NCI-H1092 treated with DMSO at 0.1 percent for 48 hours (cell line): ENCODE data around the gene EEF2.

Experiments used
- DNase-seq: peaks from one replicate; lab custom pipeline; 2025; lab: John Stamatoyannopoulos, UW

The EEF2 gene

DNA sequence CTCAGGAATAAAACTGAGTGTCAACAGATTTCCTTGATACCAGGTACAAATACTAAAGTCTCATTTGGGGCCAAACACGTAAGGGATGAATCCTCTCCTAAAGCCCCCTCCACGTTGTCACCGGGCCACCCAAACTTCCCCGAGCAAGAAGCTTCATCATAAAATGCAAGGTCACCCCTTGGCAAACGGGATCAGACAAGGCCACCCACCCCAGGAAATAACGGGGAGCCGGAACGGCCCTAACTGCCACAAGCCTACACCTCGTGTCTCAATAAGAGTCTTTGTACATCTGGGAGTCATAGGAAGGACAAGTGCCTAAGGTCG is 717 bp downstream of the EEF2 start:
- no peak for DNase-seq

DNA sequence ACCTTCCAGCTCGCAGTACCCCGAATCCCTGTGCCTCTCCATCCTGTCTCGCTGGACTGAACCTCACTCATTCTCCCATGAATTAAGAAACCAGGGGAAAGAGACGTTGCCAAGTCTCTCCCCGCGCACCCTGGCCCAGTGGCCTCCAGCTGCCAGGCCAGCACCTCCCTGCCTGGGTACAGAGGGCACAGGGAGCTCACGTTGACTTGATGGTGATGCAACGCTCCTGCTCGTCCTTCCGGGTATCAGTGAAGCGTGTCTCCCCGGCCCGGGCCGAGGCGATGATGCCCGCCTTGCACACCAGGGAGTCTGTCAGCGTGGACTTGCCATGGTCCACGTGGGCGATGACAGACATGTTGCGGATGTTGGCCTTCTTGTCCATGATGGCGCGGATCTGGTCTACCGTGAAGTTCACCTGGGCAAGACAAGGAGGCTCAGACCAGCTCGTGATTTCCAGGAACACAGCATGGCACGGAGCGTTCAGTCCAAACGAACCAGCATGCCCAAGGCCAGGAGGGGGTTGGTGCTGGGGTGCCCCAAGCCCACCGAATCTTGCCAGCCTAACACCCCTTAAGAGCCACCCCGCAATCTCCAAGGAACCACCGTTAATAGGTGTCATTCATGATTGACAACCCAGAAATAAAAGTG is 1.2 kb downstream of the EEF2 start:
- no peak for DNase-seq

DNA sequence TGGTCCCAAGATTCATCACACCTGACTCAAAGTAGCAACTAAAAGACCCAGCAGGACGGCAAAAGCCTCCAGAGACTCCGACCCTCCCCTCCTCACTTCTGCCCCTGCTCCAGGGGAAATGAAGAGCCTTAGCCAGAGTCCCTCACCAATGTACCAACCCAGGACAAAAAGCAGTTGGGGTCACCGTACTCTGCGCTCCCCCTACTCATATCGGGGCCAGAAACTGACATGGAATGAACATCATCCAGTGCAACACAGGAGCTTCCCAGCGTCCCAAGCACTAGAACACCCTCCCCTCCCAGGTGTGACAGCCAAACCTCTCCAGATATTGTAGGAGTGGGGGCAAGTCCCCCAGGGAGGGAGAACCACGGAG is 1.7 kb downstream of the EEF2 start:
- no peak for DNase-seq

DNA sequence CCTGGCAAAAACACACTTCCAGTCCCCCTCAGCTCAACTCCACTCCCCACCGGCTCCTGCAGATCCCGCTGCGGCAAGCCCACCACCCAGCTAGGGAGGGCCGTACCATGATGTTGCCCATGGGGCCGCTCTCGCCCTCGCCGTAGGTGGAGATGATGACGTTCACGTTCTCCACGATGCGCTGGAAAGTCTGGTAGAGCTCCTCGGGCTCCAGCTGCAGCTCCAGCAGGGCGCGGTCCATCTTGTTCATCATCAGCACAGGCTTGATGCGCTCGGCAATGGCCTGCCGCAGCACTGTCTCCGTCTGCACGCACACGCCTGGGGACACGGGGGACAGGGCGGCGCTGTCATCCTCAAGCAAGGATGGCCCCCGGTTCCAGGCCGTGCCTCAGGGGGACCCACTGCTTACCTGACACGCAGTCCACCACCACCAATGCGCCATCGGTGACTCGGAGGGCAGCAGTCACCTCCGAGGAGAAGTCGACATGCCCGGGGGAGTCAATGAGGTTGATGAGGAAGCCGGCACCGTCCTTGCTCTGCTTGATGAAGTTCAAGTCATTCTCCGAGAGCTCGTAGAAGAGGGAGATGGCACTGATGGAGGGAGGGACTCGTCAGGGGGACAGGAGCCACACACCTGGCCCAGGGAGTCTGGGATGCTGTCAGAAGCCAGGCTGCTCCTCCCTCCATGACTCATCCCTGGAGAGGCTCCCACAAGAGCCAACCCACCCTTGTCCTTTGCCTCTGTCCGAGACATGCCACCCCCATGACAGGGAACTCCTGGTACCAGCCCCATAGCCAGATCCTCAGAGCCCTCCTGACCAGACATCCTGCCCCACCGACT is 2.3 kb downstream of the EEF2 start:
- no peak for DNase-seq

DNA sequence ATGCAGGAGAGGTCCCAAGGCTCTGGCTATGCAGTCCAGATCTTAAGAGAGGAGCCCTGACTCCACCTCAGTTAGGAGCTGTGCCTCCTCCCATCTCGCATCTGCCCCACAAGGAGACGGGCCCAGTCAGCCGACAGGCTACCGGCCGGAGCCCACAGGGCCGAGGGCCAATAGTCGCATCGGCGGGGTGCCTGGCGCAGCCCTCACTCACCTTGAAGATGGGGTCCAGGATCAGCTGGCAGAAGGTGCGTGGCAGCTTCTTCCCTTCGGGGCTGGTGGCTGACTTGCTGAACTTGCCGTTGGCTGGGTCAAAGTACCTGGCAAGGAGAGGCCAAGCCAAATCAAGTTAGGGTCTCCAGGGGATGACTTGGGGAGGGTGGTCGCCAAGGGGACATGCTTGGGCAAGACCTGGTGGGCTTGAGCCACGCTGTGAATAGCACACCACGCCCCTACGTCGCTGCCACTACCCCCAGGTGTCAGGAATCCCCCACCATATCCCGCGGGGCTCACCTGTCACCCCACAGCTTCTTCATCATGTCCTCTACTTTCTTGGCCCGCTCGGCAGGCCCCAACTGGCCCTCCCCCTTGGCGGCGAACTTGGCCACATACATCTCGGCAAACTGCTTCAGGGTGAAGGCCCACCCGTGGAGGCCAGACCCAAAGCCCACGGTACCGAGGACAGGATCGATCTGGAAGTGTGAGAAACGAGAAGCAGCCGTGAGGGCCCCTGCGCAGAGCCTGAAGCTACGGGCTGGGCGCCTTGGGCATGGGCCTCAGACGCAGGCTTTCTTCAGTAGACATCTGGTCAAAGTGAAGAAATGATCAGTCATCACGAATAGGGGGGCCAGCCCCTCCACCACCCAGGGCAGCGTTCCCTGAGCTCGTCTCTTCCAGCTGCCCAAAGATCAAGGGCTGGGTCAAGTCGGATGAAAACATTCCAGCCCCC is 3.3 kb downstream of the EEF2 start:
- DNase-seq, result no peak

DNA sequence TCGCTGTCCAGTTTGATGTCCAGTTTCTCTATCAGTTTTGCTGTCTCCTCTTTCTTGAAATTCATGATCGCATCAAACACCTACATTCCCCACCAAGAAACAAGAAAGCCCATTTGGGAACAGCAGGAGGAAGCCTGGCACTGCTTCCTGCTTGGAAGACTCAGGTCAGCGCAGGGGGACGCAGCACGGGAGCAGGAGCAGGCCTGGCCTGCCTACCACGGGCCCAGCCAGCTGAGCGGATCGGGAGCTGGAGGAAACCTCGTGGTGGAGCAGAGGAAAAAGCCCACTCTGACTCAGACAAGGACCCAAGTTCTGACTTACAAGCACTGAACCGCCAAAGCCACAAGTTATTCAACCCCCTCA is 3.9 kb downstream of the EEF2 start:
- DNase-seq, result no peak

DNA sequence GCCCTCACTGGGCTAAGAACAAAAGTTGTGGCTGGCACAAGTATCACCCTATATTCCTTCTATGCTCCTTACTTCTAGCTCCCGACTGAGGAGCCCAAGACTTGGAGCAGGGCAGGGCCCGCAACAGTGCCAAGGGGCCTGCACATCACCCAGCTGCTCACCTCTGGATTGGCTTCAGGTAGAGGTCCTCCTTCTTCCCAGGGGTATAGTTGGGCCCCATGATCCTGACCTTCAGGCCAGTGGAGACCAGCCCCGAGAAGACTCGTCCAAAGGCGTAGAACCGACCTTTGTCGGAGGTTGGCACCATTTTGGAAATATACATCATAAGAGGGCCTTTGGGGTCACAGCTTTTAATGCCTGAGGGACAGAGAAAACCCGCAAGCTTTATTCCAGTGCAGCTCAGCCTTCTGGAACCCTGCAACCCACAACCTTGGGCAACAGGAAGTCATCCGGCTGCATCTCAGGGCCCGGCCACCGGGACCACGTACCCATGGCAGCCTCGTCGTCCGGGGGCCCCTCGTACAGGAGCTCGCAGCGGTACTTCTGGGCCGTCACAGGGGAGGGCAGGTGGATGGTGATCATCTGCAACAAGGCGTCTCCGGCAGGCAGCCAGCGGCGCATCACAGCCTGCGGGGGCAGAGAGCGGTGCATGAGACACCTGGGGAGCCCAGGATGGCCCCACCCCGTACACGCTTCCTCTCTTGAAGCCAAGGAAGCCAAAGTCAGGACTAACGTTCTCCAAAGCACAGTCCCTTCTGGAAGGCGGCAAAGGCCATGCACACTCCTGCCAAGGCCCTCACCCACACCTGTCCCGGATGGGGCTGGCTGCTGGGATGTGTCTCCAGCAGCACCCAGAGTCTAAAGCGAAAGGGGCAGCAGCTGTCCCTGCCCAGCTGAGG is 4.7 kb downstream of the EEF2 start:
- no peak for DNase-seq

DNA sequence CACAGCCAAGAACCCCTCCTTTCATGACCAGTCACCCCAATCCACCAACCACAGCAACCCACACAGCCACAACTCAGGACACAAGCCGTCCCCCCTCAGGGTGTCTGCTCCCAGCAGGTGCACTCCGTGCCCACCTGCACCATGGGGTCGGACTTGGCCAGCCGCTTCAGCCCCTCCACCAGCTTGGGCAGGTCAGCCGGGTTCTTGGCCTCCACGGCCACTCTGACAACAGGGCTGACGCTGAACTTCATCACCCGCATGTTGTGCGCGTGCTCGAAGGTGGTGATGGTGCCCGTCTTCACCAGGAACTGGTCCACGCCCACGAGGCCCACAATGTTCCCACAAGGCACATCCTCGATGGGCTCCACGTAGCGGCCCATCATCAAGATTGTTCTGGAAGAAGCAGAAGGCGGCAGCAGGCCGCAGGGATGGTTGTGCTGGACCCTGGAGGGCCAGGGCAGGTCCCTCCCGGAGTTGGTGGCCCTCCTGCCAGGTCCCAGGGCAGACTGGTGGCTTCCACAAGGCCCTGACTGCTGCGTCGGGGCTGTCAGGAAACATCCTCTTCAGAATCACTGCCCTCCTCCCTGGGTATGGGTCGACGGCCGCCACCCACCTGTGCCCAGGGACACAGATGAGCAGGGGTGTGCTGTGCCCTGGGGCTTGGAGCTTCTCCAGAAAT is 5.5 kb downstream of the EEF2 start:
- DNase-seq, result no peak

DNA sequence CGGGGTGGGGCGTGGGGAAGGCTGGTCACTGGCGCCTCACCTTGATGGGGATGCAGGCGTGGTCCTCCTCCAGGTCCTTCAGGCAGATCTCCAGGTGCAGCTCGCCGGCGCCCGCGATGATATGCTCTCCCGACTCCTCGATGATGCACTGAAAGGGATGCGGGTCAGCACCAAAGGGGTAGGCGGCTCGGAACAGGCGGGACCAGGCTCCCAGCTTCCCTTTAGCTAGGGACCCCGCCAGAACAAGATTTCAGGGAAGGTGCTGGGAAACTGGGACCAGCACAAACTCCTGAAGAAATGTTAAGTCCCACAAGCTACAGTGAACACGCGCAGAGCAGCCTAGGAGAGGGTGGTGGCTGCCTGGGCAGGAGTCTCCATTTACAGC is 6.0 kb downstream of the EEF2 start:
- DNase-seq, result no peak

DNA sequence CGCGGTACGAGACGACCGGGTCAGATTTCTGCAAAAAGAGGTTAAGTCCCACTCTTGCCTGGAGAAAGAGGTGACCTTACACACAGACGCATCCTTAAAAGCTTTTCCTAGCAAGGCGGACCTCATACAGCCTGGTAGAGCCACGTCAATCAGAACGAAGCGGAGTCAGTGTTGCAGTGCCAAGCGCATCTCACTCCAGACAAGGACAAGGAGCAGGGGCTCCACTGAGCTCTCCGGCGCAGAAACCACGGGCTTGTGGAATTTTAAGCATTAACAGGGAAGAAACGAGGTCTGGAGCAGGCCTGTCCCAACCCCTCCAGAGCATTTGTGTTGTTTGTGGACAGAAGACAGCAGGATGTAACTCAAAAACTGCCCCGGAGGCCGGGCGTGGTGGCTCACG is 7.1 kb downstream of the EEF2 start:
- DNase-seq, result no peak

DNA sequence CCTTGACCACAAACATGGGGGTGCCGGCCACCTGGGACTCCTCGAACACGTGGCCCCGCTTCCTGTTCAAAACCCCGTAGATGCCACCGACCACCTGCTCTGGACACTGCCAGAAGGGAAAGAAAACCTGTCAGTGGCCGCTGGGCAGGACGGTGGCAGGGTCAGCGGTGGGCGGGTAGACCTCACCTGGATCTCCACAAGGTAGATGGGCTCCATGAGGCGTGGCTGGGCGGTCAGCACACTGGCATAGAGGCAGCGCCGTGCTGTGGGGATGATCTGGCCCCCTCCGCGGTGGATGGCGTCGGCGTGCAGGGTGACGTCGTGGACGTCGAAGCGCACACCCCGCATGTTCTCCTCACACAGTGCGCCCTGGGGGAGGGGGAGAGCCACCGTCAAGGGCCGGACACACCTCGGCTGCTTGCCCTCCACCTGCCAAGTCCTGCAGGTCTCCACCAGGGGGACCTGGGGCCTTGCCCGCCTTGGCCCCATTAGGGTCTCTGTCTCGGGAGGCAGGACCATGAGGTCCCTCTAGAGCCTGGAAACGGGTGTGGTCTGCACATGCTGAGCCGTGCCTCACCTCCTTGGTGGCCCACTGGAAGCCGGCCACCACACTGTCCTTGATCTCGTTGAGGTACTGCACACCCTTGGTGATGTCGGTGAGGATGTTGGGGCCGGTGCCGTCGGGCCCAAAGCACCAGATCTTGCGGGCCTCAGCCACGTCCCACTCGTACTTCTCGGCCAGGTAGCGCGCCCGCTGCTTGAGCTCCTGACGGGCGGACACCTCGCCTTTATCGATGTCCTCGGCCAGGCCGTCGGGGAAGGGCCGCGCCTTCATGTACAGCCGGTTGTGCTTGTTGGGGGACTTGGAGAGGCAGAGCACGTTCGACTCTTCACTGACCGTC is 7.8 kb downstream of the EEF2 start:
- DNase-seq, result no peak

DNA sequence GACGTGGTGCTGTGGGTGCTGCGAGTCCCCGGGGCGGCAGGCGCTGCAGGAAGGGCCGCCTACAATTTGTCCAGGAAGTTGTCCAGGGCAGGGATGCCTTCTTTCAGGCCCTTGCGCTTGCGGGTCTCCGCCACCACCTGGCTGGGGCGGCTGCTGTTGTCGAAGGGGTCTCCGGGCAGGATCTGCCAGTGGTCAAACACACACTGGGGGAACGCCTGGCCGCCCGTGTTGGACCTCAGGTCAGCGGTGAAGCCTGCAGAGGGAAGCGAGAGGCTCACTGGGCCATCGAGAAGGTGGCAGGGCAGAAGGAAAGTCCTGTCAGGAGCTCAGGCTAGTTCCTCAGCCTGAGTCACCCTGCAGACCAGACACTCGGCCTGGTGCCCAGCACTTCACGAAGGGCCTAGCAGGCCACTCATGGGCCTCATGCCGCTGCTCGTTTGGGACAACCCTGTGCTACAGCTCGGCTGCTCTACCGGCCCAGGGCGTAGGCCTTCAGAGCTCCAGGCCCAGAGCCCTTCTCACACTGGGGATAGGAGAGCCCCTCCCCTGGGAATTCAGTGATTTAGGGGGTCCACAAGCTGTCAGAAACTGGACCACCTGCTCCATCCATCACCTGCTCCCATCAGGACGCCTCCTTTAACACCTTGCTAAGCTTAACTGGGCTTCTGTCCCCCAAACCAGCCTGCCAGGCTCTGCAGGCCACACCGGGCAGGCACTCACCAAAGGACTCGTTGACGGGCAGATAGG is 8.6 kb downstream of the EEF2 start:
- DNase-seq, result no peak

DNA sequence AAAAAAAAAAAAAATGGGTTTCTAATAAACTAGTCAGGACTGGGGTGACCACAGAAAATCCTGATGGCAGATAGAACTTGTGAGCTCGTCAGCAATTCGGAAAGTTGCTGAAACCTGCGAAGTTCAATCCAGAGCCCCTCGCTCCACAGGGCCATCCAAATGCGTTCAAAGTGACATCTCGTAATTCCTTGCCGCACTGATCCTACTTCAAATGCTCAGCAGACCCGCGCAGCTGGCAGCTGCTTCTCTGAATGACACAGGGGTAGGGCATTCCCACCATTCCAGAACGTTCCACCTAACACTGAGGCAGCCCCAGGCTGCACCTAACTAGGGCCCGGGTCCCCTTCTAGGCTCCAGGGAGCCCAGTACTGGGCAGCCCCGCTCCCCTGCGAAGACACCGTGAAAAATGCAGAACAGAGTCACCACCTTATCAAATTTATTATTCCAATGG is 9.6 kb downstream of the EEF2 start:
- no peak for DNase-seq

DNA sequence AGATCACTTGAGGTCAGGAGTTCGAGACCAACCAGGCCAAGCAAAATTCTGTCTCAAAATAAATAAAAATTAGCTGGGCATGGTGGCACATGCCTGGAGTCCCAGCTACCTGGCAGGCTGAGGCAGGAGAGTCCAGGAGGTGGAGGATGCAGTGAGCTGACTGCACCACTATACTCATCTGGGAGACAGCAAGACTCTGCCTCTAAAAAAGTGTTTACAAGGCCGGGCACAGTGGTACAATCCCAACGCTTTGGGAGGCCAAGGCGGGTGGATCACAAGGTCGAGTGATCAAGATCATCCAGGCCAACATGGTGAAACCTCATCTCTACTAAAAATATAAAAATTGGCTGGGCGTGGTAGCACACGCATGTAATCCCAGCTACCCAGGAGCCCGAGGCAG is 10.1 kb downstream of the EEF2 start:
- DNase-seq, result no peak

DNA sequence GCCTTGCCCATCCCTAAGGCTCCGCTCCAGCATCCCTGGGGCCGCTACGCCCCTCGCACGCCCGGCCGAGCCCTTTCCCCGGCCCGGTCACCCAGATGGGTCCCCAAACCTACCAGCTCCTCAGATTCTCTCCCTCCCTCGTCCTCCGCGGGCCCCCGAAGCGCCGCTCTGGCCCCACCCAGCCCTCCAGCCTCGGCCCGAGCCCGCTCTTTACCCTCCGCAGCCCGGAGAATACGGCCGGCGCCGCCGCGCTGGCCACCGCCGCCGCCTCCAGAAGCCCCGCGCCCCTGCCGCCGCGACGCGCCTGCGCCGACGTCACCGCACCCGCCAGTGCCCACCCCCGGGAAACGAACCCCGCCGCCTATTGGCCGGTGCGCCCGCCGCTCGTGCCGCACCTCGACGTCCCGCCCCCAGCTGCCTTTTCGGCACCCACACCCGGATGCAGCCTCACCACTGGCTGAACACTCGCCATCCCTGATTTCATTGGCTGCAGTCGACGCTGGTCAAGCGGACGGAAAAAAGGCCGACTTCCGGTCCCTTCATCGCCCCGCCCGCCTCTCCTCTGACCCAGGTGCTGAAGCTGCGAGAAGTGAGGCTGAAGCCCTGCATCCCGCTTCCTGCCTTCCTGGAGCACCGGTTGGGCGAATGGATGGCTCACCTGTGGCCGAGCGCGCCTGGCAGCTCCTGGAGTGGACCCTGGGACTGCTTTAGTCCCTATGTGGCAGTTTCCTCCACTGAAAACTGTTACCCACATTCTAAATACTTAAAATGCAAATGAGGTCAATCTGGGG is 14.3 kb downstream of the EEF2 start, which contains the start of gene DAPK3:
DAPK3 (minus strand) TSS at position 292 of the 791 bp plus-strand sequence. CDS start 1,364 bp downstream, outside the sequence.
- DNase-seq, result peak; percentile 98

DNA sequence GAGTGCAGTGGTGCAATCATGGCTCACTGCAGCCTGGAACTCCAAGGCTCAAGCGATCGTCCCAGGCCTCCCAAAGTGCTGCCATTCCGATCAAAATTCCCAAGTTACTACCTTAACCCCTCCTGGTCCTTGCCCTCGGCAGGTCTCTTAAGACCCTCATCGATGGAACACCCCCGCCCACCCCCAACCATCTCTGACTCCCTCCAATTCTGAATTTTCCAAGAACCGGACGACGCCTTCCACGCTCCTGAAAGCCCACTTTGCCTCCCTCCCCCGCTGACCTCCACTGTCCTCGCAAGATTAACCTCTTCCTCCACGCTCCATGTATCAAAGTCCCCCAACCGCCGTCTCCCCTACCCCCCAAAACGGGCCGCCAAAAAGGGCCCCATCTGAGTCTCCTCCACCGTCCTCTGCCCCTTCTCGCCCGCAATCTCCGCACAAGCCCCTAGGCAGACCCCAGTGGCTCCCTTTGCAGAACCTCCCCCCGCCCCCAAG is 14.9 kb downstream of the EEF2 start:
- DNase-seq, result no peak

DNA sequence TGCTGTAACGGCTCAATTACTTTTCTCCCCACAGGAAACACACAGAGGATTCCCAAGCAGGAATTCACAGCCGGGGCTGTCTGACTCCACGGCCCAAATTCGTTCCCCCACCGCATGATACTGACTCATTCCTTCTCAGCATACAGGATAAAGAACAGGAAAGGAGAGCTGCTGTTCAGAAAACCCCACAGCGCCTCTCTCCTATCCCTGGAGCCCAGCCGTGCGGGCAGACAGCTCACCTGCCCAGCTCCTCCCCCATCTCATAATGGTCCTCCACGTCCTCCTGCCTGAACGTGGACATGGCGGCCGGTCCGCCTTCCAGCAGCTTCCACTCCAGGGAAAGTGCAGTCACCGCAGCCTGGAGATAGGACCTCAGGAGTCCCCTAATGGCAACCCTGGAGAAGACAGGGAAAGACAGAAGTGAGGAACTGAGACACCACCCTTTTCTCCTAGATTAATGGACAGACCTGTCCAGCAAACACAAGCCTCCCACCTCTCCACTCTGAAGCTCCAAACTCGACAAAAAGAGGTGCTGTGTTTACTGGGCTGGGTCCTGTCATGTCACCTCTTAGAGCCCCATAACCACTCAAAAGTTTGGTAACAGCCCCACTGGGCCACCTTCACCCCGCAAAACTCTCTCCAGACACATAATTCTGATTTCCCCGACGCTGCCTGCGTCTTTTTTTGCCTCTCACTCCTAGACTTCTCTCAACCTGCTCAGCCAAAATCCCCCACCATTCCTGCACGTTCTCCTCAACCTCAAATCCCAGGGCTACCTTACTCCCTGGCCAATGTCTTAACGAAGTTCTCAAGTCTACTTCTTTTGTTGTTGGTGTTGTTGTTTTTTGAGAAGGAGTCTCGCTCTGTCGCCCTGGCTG is 15.6 kb downstream of the EEF2 start:
- no peak for DNase-seq
